NT2/D1 (cell line): ENCODE results near the gene MARCKSL1.

Experiments
- SUZ12 ChIP-seq: IDR thresholded peaks from 2 replicates; pipeline ENCODE4 v1.6.1; 2011; ENCODE audit not compliant: insufficient read length, insufficient read depth; ENCODE audit errors: extremely low read depth
- YY1 ChIP-seq: IDR thresholded peaks from 2 replicates; pipeline ENCODE4 v1.6.1; 2011; ENCODE audit not compliant: insufficient read length, insufficient read depth
- ZNF274 ChIP-seq: IDR thresholded peaks from 2 replicates; pipeline ENCODE4 v1.6.1; 2011; ENCODE audit warnings: mild to moderate bottlenecking, low read depth, low read length

GRCh38 chr1:32357614-32358013 lies 21.6 kb upstream of the MARCKSL1 start:
- no peak for TF ChIP-seq SUZ12
- no peak for TF ChIP-seq YY1
- TF ChIP-seq ZNF274 = no peak
